Hepatocyte (in vitro differentiated cells): ENCODE results near the gene RCOR2.

Experiments used
- EZH2phosphoT487 ChIP-seq: fragments of 200-600 bp; sonication (generic); IDR thresholded peaks from one replicate; pipeline ENCODE4 v1.6.1; 2018; ENCODE audit warnings: antibody characterized with exemption, mild to moderate bottlenecking, low read depth, moderate library complexity; ENCODE audit not compliant: unreplicated experiment, severe bottlenecking
- TF ChIP-seq, protein P1 (sequence below): fragments of 200-600 bp; sonication (generic); IDR thresholded peaks from 2 replicates; pipeline ENCODE4 v1.5.1; 2016; ENCODE audit warnings: antibody characterized with exemption, mild to moderate bottlenecking; ENCODE audit not compliant: poor library complexity

DNA sequence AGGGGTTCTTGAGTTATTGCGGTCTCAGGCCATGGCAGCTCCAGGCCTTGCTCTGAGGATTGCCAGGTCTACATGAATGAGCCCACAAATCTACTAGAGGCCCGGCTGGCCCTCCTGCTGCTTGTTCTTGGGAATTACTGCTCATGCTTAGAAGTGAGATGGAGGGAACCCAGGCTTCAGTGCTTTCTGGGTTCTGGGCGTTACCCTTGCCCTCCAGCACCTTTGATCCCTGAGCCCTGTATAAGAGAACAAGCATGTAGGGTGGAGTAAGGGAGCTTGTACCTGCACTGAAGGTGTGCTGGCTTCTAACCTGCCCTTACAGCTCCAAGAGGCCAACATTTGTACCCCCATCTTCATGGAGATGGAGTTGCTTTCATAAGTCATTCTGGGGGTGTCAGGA, 25.8 kb upstream of the RCOR2 start:
- TF ChIP-seq, protein P1, sequence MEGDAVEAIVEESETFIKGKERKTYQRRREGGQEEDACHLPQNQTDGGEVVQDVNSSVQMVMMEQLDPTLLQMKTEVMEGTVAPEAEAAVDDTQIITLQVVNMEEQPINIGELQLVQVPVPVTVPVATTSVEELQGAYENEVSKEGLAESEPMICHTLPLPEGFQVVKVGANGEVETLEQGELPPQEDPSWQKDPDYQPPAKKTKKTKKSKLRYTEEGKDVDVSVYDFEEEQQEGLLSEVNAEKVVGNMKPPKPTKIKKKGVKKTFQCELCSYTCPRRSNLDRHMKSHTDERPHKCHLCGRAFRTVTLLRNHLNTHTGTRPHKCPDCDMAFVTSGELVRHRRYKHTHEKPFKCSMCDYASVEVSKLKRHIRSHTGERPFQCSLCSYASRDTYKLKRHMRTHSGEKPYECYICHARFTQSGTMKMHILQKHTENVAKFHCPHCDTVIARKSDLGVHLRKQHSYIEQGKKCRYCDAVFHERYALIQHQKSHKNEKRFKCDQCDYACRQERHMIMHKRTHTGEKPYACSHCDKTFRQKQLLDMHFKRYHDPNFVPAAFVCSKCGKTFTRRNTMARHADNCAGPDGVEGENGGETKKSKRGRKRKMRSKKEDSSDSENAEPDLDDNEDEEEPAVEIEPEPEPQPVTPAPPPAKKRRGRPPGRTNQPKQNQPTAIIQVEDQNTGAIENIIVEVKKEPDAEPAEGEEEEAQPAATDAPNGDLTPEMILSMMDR, result no peak
- TF ChIP-seq EZH2phosphoT487, result no peak
